ENCODE measurements around the gene FBXL13. TPM values are rescaled to one million over a fixed set of nuclear protein-coding genes. Genes with fewer than 3 reads are reported as not detected.

The FBXL13 gene
- polyA plus RNA-seq, 1 donor from 2014 or later: 0.57 TPM

DNA sequence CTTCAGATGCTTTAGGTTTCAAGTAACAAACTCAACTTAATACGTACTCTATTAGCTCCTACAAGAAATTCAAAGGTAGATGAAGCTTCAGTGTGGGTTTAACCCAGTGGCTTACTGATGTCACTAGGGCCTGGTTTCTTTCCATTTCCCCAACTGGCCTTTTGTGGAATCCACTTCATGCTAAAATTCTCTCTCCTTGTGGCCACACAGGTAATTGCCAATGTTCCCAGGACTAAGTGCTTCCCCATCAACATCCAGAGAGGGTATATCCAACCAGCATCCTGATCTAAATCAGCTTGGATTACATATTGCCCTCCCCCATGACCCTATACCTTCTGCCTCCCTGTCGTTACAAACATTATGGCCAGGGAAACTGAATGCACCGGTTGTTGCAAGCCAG is 10.7 kb downstream of the FBXL13 start:
- no peaks in the 10 kb centered on the region for H3K27me3 ChIP-seq (ENCODE audit: insufficient read depth, low read depth, low read length)
- no peak overlapping the region for H3K27ac ChIP-seq (ENCODE audit: low read length)
- no peaks in the 10 kb centered on the region for H3K36me3 ChIP-seq (ENCODE audit: insufficient read depth, low read length)
- H3K4me3 ChIP-seq (ENCODE audit: low read length): no peak overlapping the region
- H3K9me3 ChIP-seq (ENCODE audit: low read length): no peaks in the 10 kb centered on the region
- H3K9me2 ChIP-seq (ENCODE audit: insufficient read depth, low read length): no peaks in the 10 kb centered on the region
- H3F3A ChIP-seq (ENCODE audit: insufficient read depth, low read length, poor library complexity, severe bottlenecking): no peaks in the 10 kb centered on the region
- no peaks in the 10 kb centered on the region for H3K79me2 ChIP-seq (replicated peaks; ENCODE audit: insufficient read depth, low read length)
- H2AFZ ChIP-seq (ENCODE audit: low read depth, low read length): no peak overlapping the region
- H3K9ac ChIP-seq (ENCODE audit: low read length): no peak overlapping the region
- H3K4me2 ChIP-seq (ENCODE audit: low read length): no peak overlapping the region
- H4K20me1 ChIP-seq (ENCODE audit: insufficient read depth): no peaks in the 10 kb centered on the region
- TF ChIP-seq TAF1 (IDR thresholded peaks at IDR 0.05; ENCODE audit: low read depth): no peak
- no peak for TF ChIP-seq REST (IDR thresholded peaks at IDR 0.05; ENCODE audit: borderline replicate concordance)

DNA sequence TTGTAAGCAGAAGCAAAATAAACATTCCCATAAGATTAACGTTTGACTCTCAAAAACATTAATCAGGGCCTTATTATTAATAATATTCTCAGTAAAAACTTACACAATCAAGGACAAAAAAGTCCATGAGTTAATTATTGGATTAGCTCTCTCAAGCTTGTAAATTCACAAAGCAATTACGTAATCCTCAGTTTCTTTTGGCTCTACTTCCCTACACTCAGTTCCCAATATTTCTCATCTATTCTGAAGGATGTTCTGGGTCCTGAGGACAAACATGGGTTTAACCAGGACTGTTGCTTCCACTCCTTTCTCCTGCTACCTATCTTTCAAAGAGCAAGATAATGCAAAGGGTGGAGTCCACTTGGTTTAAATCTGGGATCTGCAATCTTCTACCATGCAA is 15.1 kb downstream of the FBXL13 start:
- Histone ChIP-seq H3K9ac (ENCODE audit: low read length) (no peak overlapping the region), H4K20me1 (ENCODE audit: insufficient read depth) (no peaks in the 10 kb centered on the region), H3F3A (ENCODE audit: insufficient read depth, low read length, poor library complexity, severe bottlenecking) (no peaks in the 10 kb centered on the region), H3K9me3 (ENCODE audit: low read length) (no peaks in the 10 kb centered on the region), H3K4me2 (ENCODE audit: low read length) (no peak overlapping the region), H3K36me3 (ENCODE audit: insufficient read depth, low read length) (no peaks in the 10 kb centered on the region), H2AFZ (ENCODE audit: low read depth, low read length) (no peak overlapping the region), H3K27ac (ENCODE audit: low read length) (no peak overlapping the region), H3K79me2 (replicated peaks; ENCODE audit: insufficient read depth, low read length) (no peaks in the 10 kb centered on the region), H3K27me3 (ENCODE audit: insufficient read depth, low read depth, low read length) (no peaks in the 10 kb centered on the region), H3K9me2 (ENCODE audit: insufficient read depth, low read length) (no peaks in the 10 kb centered on the region), H3K4me3 (ENCODE audit: low read length) (no peak overlapping the region)
- no peak for TF ChIP-seq MXI1 (conservative IDR thresholded peaks at IDR 0.05; ENCODE audit: poor library complexity, severe bottlenecking)
- TF ChIP-seq RAD21 (conservative IDR thresholded peaks at IDR 0.05): no peak
- TF ChIP-seq CTCF (IDR thresholded peaks at IDR 0.05; ENCODE audit: poor library complexity, severe bottlenecking): no peak
- no peak for TF ChIP-seq TAF1 (IDR thresholded peaks at IDR 0.05; ENCODE audit: low read depth)
- TF ChIP-seq EP300 (conservative IDR thresholded peaks at IDR 0.05; ENCODE audit: poor library complexity, severe bottlenecking): no peak
- no peak for TF ChIP-seq REST (IDR thresholded peaks at IDR 0.05; ENCODE audit: borderline replicate concordance)
- TF ChIP-seq SMC3 (conservative IDR thresholded peaks at IDR 0.05; ENCODE audit: poor library complexity): no peak
- TF ChIP-seq POLR2AphosphoS5 (IDR thresholded peaks at IDR 0.05): no peak
- no peak for TF ChIP-seq EZH2 (IDR thresholded peaks at IDR 0.05; ENCODE audit: borderline replicate concordance, insufficient read depth, low read length, poor library complexity, severe bottlenecking)

Data from neural cell (in vitro differentiated cells).